NCI-H1436 treated with DMSO at 0.1 percent for 48 hours (cell line): ENCODE measurements around the gene UVRAG.
"Not testable (repeated sequence)": the region's sequence is repeated elsewhere in the genome, so short reads cannot be mapped to it uniquely, and the experiment has no call there.

Experiments used
- DNase-seq: peaks from one replicate; lab custom pipeline; 2025; lab: John Stamatoyannopoulos, UW

The UVRAG gene

GRCh38 chr11:76075716-76076115 is 260.7 kb downstream of the UVRAG start:
- no peak for DNase-seq

- DNase-seq: not testable (repeated sequence)
These were observed 261.2 kb downstream of the UVRAG start for GRCh38 chr11:76076253-76076652.

GRCh38 chr11:76076749-76077148 is 261.7 kb downstream of the UVRAG start:
- DNase-seq: no peak

- DNase-seq: no peak
These were observed 262.7 kb downstream of the UVRAG start for GRCh38 chr11:76077575-76078150.

- DNase-seq: not testable (repeated sequence)
These were observed 266.1 kb downstream of the UVRAG start for GRCh38 chr11:76081084-76081483.

- no peak for DNase-seq
These were observed 268.8 kb downstream of the UVRAG start for GRCh38 chr11:76083563-76084451.

- no peak for DNase-seq
These were observed 270.3 kb downstream of the UVRAG start for GRCh38 chr11:76085270-76085669.

- DNase-seq: no peak
These were observed 272.0 kb downstream of the UVRAG start for GRCh38 chr11:76086743-76087635.

- DNase-seq: no peak
These were observed 272.7 kb downstream of the UVRAG start for GRCh38 chr11:76087749-76088148.

GRCh38 chr11:76088511-76088910 is 273.5 kb downstream of the UVRAG start:
- no peak for DNase-seq

- no peak for DNase-seq
These were observed 275.2 kb downstream of the UVRAG start for GRCh38 chr11:76090174-76090573.

- DNase-seq: no peak
These were observed 275.8 kb downstream of the UVRAG start for GRCh38 chr11:76090821-76091220.

- no peak for DNase-seq
These were observed 279.7 kb downstream of the UVRAG start for GRCh38 chr11:76094740-76095139.

GRCh38 chr11:76095891-76096290 is 280.9 kb downstream of the UVRAG start:
- DNase-seq: no peak

GRCh38 chr11:76096552-76096951 is 281.5 kb downstream of the UVRAG start:
- no peak for DNase-seq

GRCh38 chr11:76102802-76103201 is 287.8 kb downstream of the UVRAG start:
- no peak for DNase-seq

- no peak for DNase-seq
These were observed 288.4 kb downstream of the UVRAG start for GRCh38 chr11:76103460-76103859.

- DNase-seq: no peak
These were observed 289.3 kb downstream of the UVRAG start for GRCh38 chr11:76104285-76104684.

GRCh38 chr11:76105637-76106036 is 290.6 kb downstream of the UVRAG start:
- DNase-seq: no peak

GRCh38 chr11:76107971-76108370 is 293.0 kb downstream of the UVRAG start:
- no peak for DNase-seq

GRCh38 chr11:76114238-76114637 is 299.2 kb downstream of the UVRAG start:
- no peak for DNase-seq

GRCh38 chr11:76115555-76115954 is 300.5 kb downstream of the UVRAG start:
- DNase-seq: no peak

GRCh38 chr11:76119032-76119431 is 304.0 kb downstream of the UVRAG start:
- DNase-seq: no peak
